Measurements from ENCODE around the gene CDCP1. TPM values are rescaled to one million over a fixed set of nuclear protein-coding genes. Genes with fewer than 3 reads are reported as not detected.

CDCP1 gene
- total and polyA plus RNA-seq, 2 donors (not counting 1 experiment from before 2014, with no cell fraction given) = not detected

- TF ChIP-seq CTCF (IDR thresholded peaks at IDR 0.05) = no peak
- TF ChIP-seq EZH2 (IDR thresholded peaks at IDR 0.05; ENCODE audit: borderline replicate concordance, insufficient read depth, low read depth, low read length, poor library complexity, severe bottlenecking) = no peak
Observed at GRCh38 chr3:45130476-45130875, 15.7 kb downstream of the CDCP1 start.

GRCh38 chr3:45128950-45129349, 17.2 kb downstream of the CDCP1 start:
- H3K4me3 ChIP-seq (ENCODE audit: control extremely low read depth in 1 of 5, extremely low read depth in 1 of 5, insufficient read depth in 1 of 5, low read depth in 2 of 5, low read length in 4 of 5) = no peak overlapping the region
- H3K36me3 ChIP-seq (replicated peaks in 1 of 2; ENCODE audit: control extremely low read depth in 1 of 2, control insufficient read depth in 1 of 2, extremely low read depth in 1 of 2, insufficient read depth in 2 of 2, low read length in 1 of 2) = no peaks in the 10 kb centered on the region
- Mint-ChIP-seq H3K27ac (no peak overlapping the region), H3K27me3 (peaks cover 30% of the 10 kb centered on the region), H3K9me3 (ENCODE audit: insufficient read depth) (no peaks in the 10 kb centered on the region), H3K4me3 (no peak overlapping the region), H3K4me1 (no peaks in the 10 kb centered on the region)
- H3K9ac ChIP-seq (ENCODE audit: low read length) = no peak overlapping the region
- peaks cover 0 to 4% (median 3%) of the 10 kb centered on the region in 4 experiments for H3K27me3 ChIP-seq (replicated peaks in 1 of 4; ENCODE audit: control extremely low read depth in 1 of 4, control insufficient read depth in 3 of 4, insufficient read depth in 4 of 4, low read length in 3 of 4)
- H3K4me2 ChIP-seq (replicated peaks; ENCODE audit: low read depth, low read length, poor library complexity, severe bottlenecking) = no peak overlapping the region
- POLR2A ChIA-PET = no interaction called here
- ATAC-seq (ENCODE audit: low read depth) (no peak), DNase-seq (no peak)
- intact Hi-C loops (cut with micrococcal nuclease) = no loop called here
- H2AFZ ChIP-seq (ENCODE audit: insufficient read depth, low read depth, low read length, poor library complexity, severe bottlenecking) = no peak overlapping the region
- no peaks in the 10 kb centered on the region for H3K4me1 ChIP-seq (ENCODE audit: control insufficient read depth in 2 of 2, insufficient read depth in 2 of 2, low read length in 2 of 2)
- no peaks in the 10 kb centered on the region for H3K79me2 ChIP-seq (ENCODE audit: control insufficient read depth, insufficient read depth, low read length)
- H3K9me3 ChIP-seq (ENCODE audit: control extremely low read depth in 1 of 3, control insufficient read depth in 2 of 3, insufficient read depth in 1 of 3, low read length in 2 of 3) = no peaks in the 10 kb centered on the region
- no peak for TF ChIP-seq CTCF (IDR thresholded peaks at IDR 0.05)
- no peak for TF ChIP-seq EZH2 (IDR thresholded peaks at IDR 0.05; ENCODE audit: borderline replicate concordance, insufficient read depth, low read depth, low read length, poor library complexity, severe bottlenecking)
- WGBS (ENCODE audit: insufficient coverage) = 92% methylated on average over 3 of the region's 4 CpGs
- H3K27ac ChIP-seq (ENCODE audit: low read length in 2 of 2) = no peak overlapping the region
- CTCF ChIA-PET = no interaction called here
- H4K20me1 ChIP-seq (ENCODE audit: control insufficient read depth, insufficient read depth, low read length, poor library complexity, severe bottlenecking) = no peaks in the 10 kb centered on the region

More at GRCh38 chr3:45130476-45130875, 15.7 kb downstream of the CDCP1 start:
- Mint-ChIP-seq H3K9me3 (ENCODE audit: insufficient read depth) (no peaks in the 10 kb centered on the region), H3K4me1 (no peaks in the 10 kb centered on the region), H3K27ac (no peak overlapping the region), H3K4me3 (no peak overlapping the region), H3K27me3 (peaks cover 22% of the 10 kb centered on the region)
- intact Hi-C loops (cut with micrococcal nuclease) = no loop called here
- CTCF ChIA-PET = no interaction called here
- WGBS (ENCODE audit: insufficient coverage) = 91% methylated on average over 3 of the region's 3 CpGs
- H3K9me3 ChIP-seq (ENCODE audit: control extremely low read depth in 1 of 3, control insufficient read depth in 2 of 3, insufficient read depth in 1 of 3, low read length in 2 of 3) = no peaks in the 10 kb centered on the region
- no peaks in the 10 kb centered on the region for H4K20me1 ChIP-seq (ENCODE audit: control insufficient read depth, insufficient read depth, low read length, poor library complexity, severe bottlenecking)
- H3K4me1 ChIP-seq (ENCODE audit: control insufficient read depth in 2 of 2, insufficient read depth in 2 of 2, low read length in 2 of 2) = no peaks in the 10 kb centered on the region
- H3K36me3 ChIP-seq (replicated peaks in 1 of 2; ENCODE audit: control extremely low read depth in 1 of 2, control insufficient read depth in 1 of 2, extremely low read depth in 1 of 2, insufficient read depth in 2 of 2, low read length in 1 of 2) = no peaks in the 10 kb centered on the region
- H2AFZ ChIP-seq (ENCODE audit: insufficient read depth, low read depth, low read length, poor library complexity, severe bottlenecking) = no peak overlapping the region
- H3K27ac ChIP-seq (ENCODE audit: low read length in 2 of 2) = no peak overlapping the region
- peaks cover 0 to 5% (median 0%) of the 10 kb centered on the region in 4 experiments for H3K27me3 ChIP-seq (replicated peaks in 1 of 4; ENCODE audit: control extremely low read depth in 1 of 4, control insufficient read depth in 3 of 4, insufficient read depth in 4 of 4, low read length in 3 of 4)
- ATAC-seq (ENCODE audit: low read depth) (no peak), DNase-seq (no peak)
- H3K4me3 ChIP-seq (ENCODE audit: control extremely low read depth in 1 of 5, extremely low read depth in 1 of 5, insufficient read depth in 1 of 5, low read depth in 2 of 5, low read length in 4 of 5) = no peak overlapping the region
- H3K4me2 ChIP-seq (replicated peaks; ENCODE audit: low read depth, low read length, poor library complexity, severe bottlenecking) = no peak overlapping the region
- H3K9ac ChIP-seq (ENCODE audit: low read length) = no peak overlapping the region
- POLR2A ChIA-PET = no interaction called here
- H3K79me2 ChIP-seq (ENCODE audit: control insufficient read depth, insufficient read depth, low read length) = no peaks in the 10 kb centered on the region
